Loucy (cell line): Measurements from ENCODE around the gene INVS.

Experiments
- H2AFZ ChIP-seq: fragments of 200-600 bp; sonication (generic); 2 replicates; pipeline ENCODE4 v1.6.0; 2016; ENCODE audit warnings: antibody characterized with exemption, mild to moderate bottlenecking, low read length, moderate library complexity
- H3F3A ChIP-seq: fragments of 200-600 bp; 2 replicates; pipeline ENCODE4 v1.6.0; 2016; ENCODE audit warnings: antibody characterized with exemption, low read depth, mild to moderate bottlenecking
- H3K27me3 ChIP-seq: fragments of 200-600 bp; sonication (generic); 2 replicates; pipeline ENCODE4 v1.6.1; 2014; ENCODE audit warnings: low read length, mild to moderate bottlenecking; ENCODE audit not compliant: insufficient read depth, poor library complexity, severe bottlenecking
- H3K36me3 ChIP-seq: fragments of 200-600 bp; sonication (generic); 2 replicates; pipeline ENCODE4 v1.6.1; 2016; ENCODE audit warnings: low read length; ENCODE audit not compliant: insufficient read depth
- H3K4me1 ChIP-seq: fragments of 200-600 bp; sonication (generic); 2 replicates; pipeline ENCODE4 v1.5.1; 2014; ENCODE audit warnings: low read length, mild to moderate bottlenecking; ENCODE audit not compliant: insufficient read depth, poor library complexity, severe bottlenecking
- H3K4me2 ChIP-seq: fragments of 200-600 bp; sonication (generic); 2 replicates; pipeline ENCODE4 v1.6.0; 2014; ENCODE audit warnings: antibody characterized with exemption, low read length, low read depth, mild to moderate bottlenecking; ENCODE audit not compliant: poor library complexity, severe bottlenecking
- H3K4me3 ChIP-seq: fragments of 200-600 bp; sonication (generic); 2 replicates; pipeline ENCODE4 v1.5.1; 2014; ENCODE audit warnings: low read length, mild to moderate bottlenecking, mixed read lengths; ENCODE audit not compliant: poor library complexity, severe bottlenecking
- H3K79me2 ChIP-seq: fragments of 200-600 bp; sonication (generic); 2 replicates; pipeline ENCODE4 v1.6.1; 2014; ENCODE audit warnings: low read length; ENCODE audit not compliant: insufficient read depth
- H3K9ac ChIP-seq: fragments of 200-600 bp; sonication (generic); 2 replicates; pipeline ENCODE4 v1.6.0; 2014; ENCODE audit warnings: mild to moderate bottlenecking, low read depth, low read length, moderate library complexity; ENCODE audit not compliant: poor library complexity, severe bottlenecking
- H3K9me2 ChIP-seq: fragments of 200-600 bp; sonication (generic); replicated peaks from 2 replicates; pipeline ENCODE4 v1.6.1; 2016; ENCODE audit warnings: low read depth, low read length, mixed read lengths
- H3K9me3 ChIP-seq: fragments of 200-600 bp; sonication (generic); 2 replicates; pipeline ENCODE4 v1.6.1; 2014; ENCODE audit warnings: mild to moderate bottlenecking, antibody characterized with exemption, low read length, low read depth; ENCODE audit not compliant: insufficient read depth
- H4K20me1 ChIP-seq: fragments of 200-600 bp; sonication (generic); 2 replicates; pipeline ENCODE4 v1.6.0; 2014; ENCODE audit warnings: antibody characterized with exemption, low read length, mild to moderate bottlenecking; ENCODE audit not compliant: insufficient read depth, poor library complexity, severe bottlenecking
- CTCF ChIP-seq: fragments of 200-600 bp; sonication (generic); conservative IDR thresholded peaks from 2 replicates; pipeline ENCODE4 v1.5.1; 2014; ENCODE audit warnings: mild to moderate bottlenecking, antibody characterized with exemption, low read length
- EZH2phosphoT487 ChIP-seq: fragments of 200-600 bp; IDR thresholded peaks from 2 replicates; pipeline ENCODE4 v1.6.1; 2018; ENCODE audit warnings: antibody characterized with exemption, mild to moderate bottlenecking, moderate library complexity, borderline replicate concordance

Gene INVS

GRCh38 chr9:100191264-100191663 is 92.2 kb downstream of the INVS start:
- TF ChIP-seq EZH2phosphoT487 (no peak), CTCF (no peak)
- Histone ChIP-seq H3F3A (no peaks in the 10 kb centered on the region), H3K9me2 (no peaks in the 10 kb centered on the region)

DNA sequence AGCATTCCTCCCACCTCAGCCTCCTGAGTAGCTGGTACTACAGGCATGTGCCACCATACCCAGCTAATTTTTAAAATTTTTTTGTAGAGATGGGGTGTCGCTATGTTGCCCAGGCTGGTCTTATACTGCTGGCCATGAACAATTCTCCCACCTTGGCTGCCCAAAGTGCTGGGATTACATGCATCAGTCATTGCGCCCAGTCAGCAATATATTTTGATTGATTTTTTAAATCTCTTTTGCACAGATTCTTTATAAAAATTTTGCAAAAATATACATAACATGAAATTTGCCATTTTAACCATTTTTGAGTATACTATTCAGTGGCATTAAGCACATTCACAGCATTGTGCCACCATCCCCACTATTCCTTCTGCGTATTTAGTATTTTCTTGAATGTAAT is 94.0 kb downstream of the INVS start:
- H3K36me3 ChIP-seq: peaks cover 5% of the 10 kb centered on the region
- H2AFZ ChIP-seq: no peak overlapping the region
- no peaks in the 10 kb centered on the region for H3F3A ChIP-seq
- no peaks in the 10 kb centered on the region for H3K27me3 ChIP-seq
- H3K79me2 ChIP-seq: no peaks in the 10 kb centered on the region
- H4K20me1 ChIP-seq: no peaks in the 10 kb centered on the region
- no peak overlapping the region for H3K9ac ChIP-seq
- peaks cover 20% of the 10 kb centered on the region; the same call in 1 of the 2 replicates for H3K9me3 ChIP-seq
- no peaks in the 10 kb centered on the region for H3K9me2 ChIP-seq
- H3K4me2 ChIP-seq: no peak overlapping the region
- H3K4me3 ChIP-seq: no peak overlapping the region
- TF ChIP-seq EZH2phosphoT487: no peak
- TF ChIP-seq CTCF: no peak
- H3K4me1 ChIP-seq: no peaks in the 10 kb centered on the region

More at GRCh38 chr9:100191264-100191663, 92.2 kb downstream of the INVS start:
- Histone ChIP-seq H3K9ac (no peak overlapping the region), H3K4me1 (peaks cover 5% of the 10 kb centered on the region), H3K79me2 (no peaks in the 10 kb centered on the region), H3K36me3 (peaks cover 5% of the 10 kb centered on the region), H4K20me1 (no peaks in the 10 kb centered on the region), H3K4me2 (no peak overlapping the region), H3K27me3 (no peaks in the 10 kb centered on the region), H2AFZ (no peak overlapping the region), H3K9me3 (peaks cover 20% of the 10 kb centered on the region; the same call in 1 of the 2 replicates), H3K4me3 (no peak overlapping the region)

GRCh38 chr9:100196215-100196614 is 97.2 kb downstream of the INVS start:
- Histone ChIP-seq H3K9me2 (no peaks in the 10 kb centered on the region), H3K36me3 (peaks cover 5% of the 10 kb centered on the region), H3K9ac (no peak overlapping the region), H3K79me2 (no peaks in the 10 kb centered on the region), H3K4me3 (no peak overlapping the region), H4K20me1 (no peaks in the 10 kb centered on the region), H3K27me3 (no peaks in the 10 kb centered on the region), H3F3A (no peaks in the 10 kb centered on the region), H3K4me2 (no peak overlapping the region), H3K4me1 (no peaks in the 10 kb centered on the region), H2AFZ (no peak overlapping the region), H3K9me3 (peaks cover 5% of the 10 kb centered on the region; the same call in 1 of the 2 replicates)
- no peak for TF ChIP-seq EZH2phosphoT487
- no peak for TF ChIP-seq CTCF
